MM.1S (cell line): Measurements from ENCODE around the gene RAB1B.

Experiments used
- CTCF ChIP-seq: fragments of 300-600 bp; sonication (generic); IDR thresholded peaks from 2 replicates; pipeline ENCODE4 v1.5.1; 2016; ENCODE audit warnings: antibody characterized with exemption, low read length, mixed read lengths
- EZH2 ChIP-seq: fragments of 300-600 bp; sonication (generic); optimal IDR thresholded peaks from 2 replicates; pipeline ENCODE3; 2017; ENCODE audit warnings: low read depth, mild to moderate bottlenecking, antibody characterized with exemption, low read length, mixed read lengths

GRCh38 chr11:66267379-66268243, 828 bp upstream of the RAB1B start:
- TF ChIP-seq CTCF, result no peak
- no peak for TF ChIP-seq EZH2
